H1 (cell line): ENCODE data around the gene ZFP82. TPM values are rescaled to one million over a fixed set of nuclear protein-coding genes. Genes with fewer than 3 reads are reported as not detected.

Experiments
- CTCF ChIA-PET: fragments of 300-600 bp; sonication (Branson Sonifier 250); formaldehyde crosslinking; loops from one replicate; lab custom pipeline; 2021; ENCODE audit not compliant: partially characterized antibody; lab: Charles Lee
- POLR2A ChIA-PET: fragments of 300-600 bp; sonication (Branson Sonifier 250); formaldehyde crosslinking; loops from one replicate; lab custom pipeline; 2021; ENCODE audit warnings: inconsistent platforms; ENCODE audit not compliant: partially characterized antibody; lab: Charles Lee
- DNase-seq, 2 experiments: peaks; one replicate each; pipeline versions ENCODE4 v3.0.0 to v3.0.0-alpha.2; 2010 to 2022; ENCODE audit warnings: low spot score in 2 of 2, low read depth in 1 of 2, mixed read lengths in 1 of 2
- FAIRE-seq: peaks from 2 replicates; lab custom pipeline; 2011; peaks lifted over from hg19 to GRCh38; lab: Jason Lieb, UNC
- H2AFZ ChIP-seq: 2 replicates; pipeline ENCODE4 v1.8.1; 2012; ENCODE audit warnings: low read length, inconsistent platforms
- H2AK5ac ChIP-seq: 2 replicates; pipeline ENCODE4 v1.6.1; 2013; ENCODE audit warnings: low read depth, low read length
- H2BK120ac ChIP-seq: replicated peaks from 2 replicates; pipeline ENCODE3; 2013; ENCODE audit warnings: low read depth, low read length, inconsistent platforms
- H2BK12ac ChIP-seq: 2 replicates; pipeline ENCODE4 v1.6.1; 2013; ENCODE audit warnings: low read depth, low read length
- H2BK15ac ChIP-seq: 2 replicates; pipeline ENCODE4 v1.6.1; 2013; ENCODE audit warnings: low read length
- H2BK20ac ChIP-seq: 2 replicates; pipeline ENCODE4 v1.6.1; 2013; ENCODE audit warnings: low read length
- H2BK5ac ChIP-seq: 2 replicates; pipeline ENCODE4 v1.6.1; 2013; ENCODE audit warnings: low read depth, low read length
- H3K14ac ChIP-seq: 2 replicates; pipeline ENCODE4 v1.6.1; 2013; ENCODE audit warnings: inconsistent platforms; ENCODE audit not compliant: insufficient read length
- H3K18ac ChIP-seq: 2 replicates; pipeline ENCODE4 v1.6.1; 2013; ENCODE audit warnings: low read length; ENCODE audit errors: extremely low read depth
- H3K23ac ChIP-seq: 2 replicates; pipeline ENCODE4 v1.6.1; 2013; ENCODE audit warnings: inconsistent platforms; ENCODE audit not compliant: insufficient read length
- H3K23me2 ChIP-seq: 2 replicates; pipeline ENCODE4 v1.6.1; 2013; ENCODE audit warnings: low read depth, low read length
- H3K27ac ChIP-seq: 2 replicates; pipeline ENCODE4 v1.6.1; 2011; ENCODE audit warnings: low read depth, low read length, inconsistent platforms
- H3K27me3 ChIP-seq, 4 experiments: replicated peaks in 1 of 4; 1 replicate in 1 of 4; 2 replicates in 3 of 4; pipeline versions ENCODE4 v1.6.1 to v1.8.1; 2011 to 2013; ENCODE audit warnings: low read length in 3 of 4, mild to moderate bottlenecking in 3 of 4, inconsistent platforms in 2 of 4, mixed read lengths in 2 of 4, moderate library complexity in 1 of 4; ENCODE audit not compliant: control insufficient read depth in 3 of 4, insufficient read depth in 3 of 4; ENCODE audit errors: extremely low read depth in 1 of 4
- H3K36me3 ChIP-seq, 4 experiments: 2 replicates each; pipeline versions ENCODE4 v1.6.1 to v1.8.1; 2011 to 2013; ENCODE audit warnings: mild to moderate bottlenecking in 4 of 4, low read length in 3 of 4, moderate library complexity in 2 of 4, control low read depth in 1 of 4, inconsistent platforms in 1 of 4; ENCODE audit not compliant: insufficient read depth in 4 of 4, control insufficient read depth in 2 of 4
- H3K4ac ChIP-seq: replicated peaks from 2 replicates; pipeline ENCODE3; 2013; ENCODE audit warnings: low read length, low read depth, mixed read lengths, inconsistent platforms; ENCODE audit not compliant: insufficient read length
- H3K4me1 ChIP-seq, 4 experiments: replicated peaks in 1 of 4; 1 replicate in 1 of 4; 2 replicates in 3 of 4; pipeline versions ENCODE4 v1.6.1 to v1.8.1; 2011 to 2013; ENCODE audit warnings: low read length in 3 of 4, inconsistent platforms in 2 of 4, mixed read lengths in 1 of 4; ENCODE audit not compliant: insufficient read depth in 4 of 4, control insufficient read depth in 3 of 4
- H3K4me2 ChIP-seq, 2 experiments: 2 replicates each; pipeline versions ENCODE4 v1.6.1 to v1.8.1; 2011 to 2013; ENCODE audit warnings: low read depth in 2 of 2, low read length in 2 of 2, control low read depth in 1 of 2, inconsistent platforms in 1 of 2, mild to moderate bottlenecking in 1 of 2; ENCODE audit not compliant: insufficient read depth in 1 of 2
- H3K4me3 ChIP-seq, 4 experiments: fragments of 200-600, 300-600 bp in 1 of 4; sonication (generic), shearing (Covaris generic), sonication (Bioruptor Twin) in 1 of 4; 2 replicates each; pipeline versions ENCODE4 v1.5.1 to v1.8.1; 2011 to 2016; ENCODE audit warnings: low read length in 4 of 4, low read depth in 3 of 4, control low read depth in 2 of 4, inconsistent platforms in 2 of 4, mild to moderate bottlenecking in 2 of 4, mixed read lengths in 1 of 4, moderate library complexity in 1 of 4; ENCODE audit not compliant: insufficient read depth in 2 of 4; ENCODE audit errors: extremely low read depth in 1 of 4
- H3K56ac ChIP-seq: replicated peaks from 2 replicates; pipeline ENCODE3; 2013; ENCODE audit warnings: low read depth, mild to moderate bottlenecking, mixed read lengths, low read length, inconsistent platforms; ENCODE audit not compliant: insufficient read length
- H3K79me1 ChIP-seq: 2 replicates; pipeline ENCODE4 v1.6.1; 2013; ENCODE audit warnings: low read depth, low read length, control low read depth
- H3K79me2 ChIP-seq, 2 experiments: 2 replicates each; pipeline versions ENCODE4 v1.6.1 to v1.8.1; 2012 to 2013; ENCODE audit warnings: low read length in 2 of 2, mild to moderate bottlenecking in 2 of 2, inconsistent platforms in 1 of 2; ENCODE audit not compliant: insufficient read depth in 2 of 2, control insufficient read depth in 1 of 2
- H3K9ac ChIP-seq, 4 experiments: replicated peaks in 1 of 4; 1 replicate in 1 of 4; 2 replicates in 3 of 4; pipeline versions ENCODE4 v1.6.1 to v1.8.1; 2011 to 2013; ENCODE audit warnings: low read depth in 3 of 4, low read length in 3 of 4, control low read depth in 2 of 4, mild to moderate bottlenecking in 2 of 4, moderate library complexity in 2 of 4, inconsistent platforms in 1 of 4; ENCODE audit errors: extremely low read depth in 1 of 4
- H3K9me3 ChIP-seq, 2 experiments: 2 replicates each; pipeline versions ENCODE4 v1.6.1 to v1.8.1; 2012 to 2013; ENCODE audit warnings: mild to moderate bottlenecking in 2 of 2, moderate library complexity in 2 of 2, control low read depth in 1 of 2, inconsistent platforms in 1 of 2, low read depth in 1 of 2, low read length in 1 of 2, mixed read lengths in 1 of 2; ENCODE audit not compliant: insufficient read depth in 2 of 2
- H4K20me1 ChIP-seq, 2 experiments: replicated peaks in 1 of 2; 2 replicates each; pipeline versions ENCODE3 to v1.8.1; 2011 to 2013; ENCODE audit warnings: inconsistent platforms in 2 of 2, low read length in 2 of 2, mild to moderate bottlenecking in 1 of 2; ENCODE audit not compliant: insufficient read depth in 2 of 2, control insufficient read depth in 1 of 2
- H4K5ac ChIP-seq: 2 replicates; pipeline ENCODE4 v1.6.1; 2013; ENCODE audit warnings: low read length, low read depth, mixed read lengths, inconsistent platforms; ENCODE audit not compliant: insufficient read length
- H4K8ac ChIP-seq: 2 replicates; pipeline ENCODE4 v1.8.0; 2013; ENCODE audit warnings: mild to moderate bottlenecking, moderate library complexity, low read length, inconsistent platforms; ENCODE audit not compliant: insufficient read depth; ENCODE audit errors: extremely low read depth
- H4K91ac ChIP-seq: replicated peaks from 2 replicates; pipeline ENCODE3; 2013; ENCODE audit warnings: low read length, mixed read lengths, inconsistent platforms; ENCODE audit not compliant: insufficient read length
- NANOG ChIP-seq: IDR thresholded peaks from 2 replicates; pipeline ENCODE4 v1.6.1; 2011; ENCODE audit warnings: low read length, low read depth, mild to moderate bottlenecking, inconsistent platforms; ENCODE audit not compliant: insufficient read depth, poor library complexity, severe bottlenecking
- ZNF274 ChIP-seq: IDR thresholded peaks from 2 replicates; pipeline ENCODE4 v1.7.0; 2012; ENCODE audit warnings: low read length, borderline replicate concordance; ENCODE audit errors: extremely low read depth
- WGBS, 2 experiments: shearing (Covaris generic) in 1 of 2; methylation state at CpG; one replicate each; pipeline versions ENCODE4 v1.1.6 to v1.1.7; 2013 to 2015; ENCODE audit warnings: low lambda C conversion rate in 2 of 2, mixed read lengths in 2 of 2, inconsistent platforms in 1 of 2, low coverage in 1 of 2, missing lambda C conversion rate in 1 of 2; ENCODE audit not compliant: insufficient replicate concordance in 2 of 2, insufficient coverage in 1 of 2, insufficient read length in 1 of 2; ENCODE audit errors: extremely low coverage in 1 of 2, missing lambda C conversion rate in 1 of 2; 5-methylcytosine and 5-hydroxymethylcytosine counted together
- polyA plus RNA-seq, 7 experiments: library from polyadenylated mRNA; depleted of rRNA in 3 of 7; stranded (reverse) in 5 of 7; unstranded in 2 of 7; fragments of >200 nt in 5 of 7; fragments of 200-250 nt in 2 of 7; gene quantifications; 1 replicate in 5 of 7; 2 replicates in 1 of 7; 4 replicates in 1 of 7; pipeline versions ENCODE4 v1.2.1 to v1.2.3, GENCODE V29; 2011 to 2013; ENCODE audit warnings: missing spikeins in 2 of 7, mixed read lengths in 2 of 7
- total RNA-seq: library from RNA; stranded (reverse); fragmentation: NEBNext Ultra II Directional; extraction: Animal tissue kit (Norgen Biotek cat#: 25700); gene quantifications from 2 replicates; pipeline ENCODE4 v1.2.1, GENCODE V29; 2021

Gene ZFP82
- total and polyA plus RNA-seq, 2 of the 8 experiments (the other 6 are each of a cell fraction or from before 2014, with no cell fraction given): 4.8 to 16.5 TPM

DNA sequence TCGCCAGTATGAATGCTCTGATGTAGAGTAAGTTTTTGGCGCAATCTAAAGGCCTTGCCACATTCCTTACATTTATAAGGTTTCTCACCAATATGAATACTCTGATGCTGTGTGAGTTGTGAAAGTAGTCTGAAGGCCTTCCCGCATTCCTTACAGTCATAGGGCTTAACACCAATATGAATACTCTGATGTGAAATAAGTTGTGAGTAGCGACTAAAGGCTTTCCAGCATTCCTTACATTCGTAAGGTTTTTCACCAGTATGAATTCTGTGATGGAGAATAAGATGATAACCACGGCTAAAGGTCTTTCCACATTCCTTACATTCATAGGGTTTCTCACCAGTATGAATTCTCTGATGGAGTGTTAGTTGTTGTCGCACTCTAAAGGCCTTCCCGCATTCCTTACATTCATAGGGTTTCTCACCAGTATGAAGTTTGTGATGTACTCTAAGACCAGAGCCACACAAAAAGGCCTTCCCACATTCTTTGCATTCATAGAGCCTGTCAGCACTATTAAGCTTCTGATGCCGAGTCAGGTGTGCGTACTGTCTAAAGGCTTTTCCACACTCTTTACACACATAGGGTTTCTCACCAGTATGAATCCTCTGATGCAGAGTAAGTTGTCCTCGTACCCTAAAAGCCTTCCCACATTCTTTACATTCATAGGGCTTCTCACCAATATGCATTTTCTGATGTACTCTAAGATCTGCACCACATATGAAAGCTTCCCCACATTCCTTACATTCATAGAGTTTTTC is 25.3 kb downstream of the ZFP82 start:
- no peaks in the 10 kb centered on the region for H3K4me1 ChIP-seq
- H3K4me2 ChIP-seq: no peak overlapping the region
- no peak overlapping the region for H3K23ac ChIP-seq
- no peak overlapping the region for H3K9ac ChIP-seq
- H2AFZ ChIP-seq: no peak overlapping the region
- peaks cover 9 to 74% (median 41%) of the 10 kb centered on the region in 4 experiments for H3K36me3 ChIP-seq
- 0 out of 8 replicates have a peak overlapping the region, but pooled peaks of 1 of the 4 experiments have one; percentile 13 for H3K4me3 ChIP-seq
- no peak overlapping the region for H3K4ac ChIP-seq
- no peak overlapping the region for H3K18ac ChIP-seq
- H2BK12ac ChIP-seq: no peak overlapping the region
- POLR2A ChIA-PET: interaction anchor here (0.6 to 2.4 kb wide), 2 partner anchors 14 to 185 kb away, joined by 4 to 7 read pairs; partner anchors contain the start of gene ZFP14
- no peaks in the 10 kb centered on the region; the same call in 1 of the 2 replicates for H3K23me2 ChIP-seq
- 95% methylated on average over 11 of the region's 11 CpGs; no CpG with 5 or more reads in 1 of the 2 experiments for WGBS, 2 experiments
- DNase-seq: no peak
- no peak overlapping the region for H2BK5ac ChIP-seq
- TF ChIP-seq ZNF274 (peak; percentile 93), NANOG (no peak)
- TF ChIP-seq, all 59 proteins: peak for 1
- H4K8ac ChIP-seq: no peak overlapping the region
- no peak overlapping the region for H2BK15ac ChIP-seq
- H3K56ac ChIP-seq: no peak overlapping the region
- CTCF ChIA-PET: no interaction called here
- no peak overlapping the region for H2BK20ac ChIP-seq
- H2AK5ac ChIP-seq: no peak overlapping the region
- H3K9me3 ChIP-seq: peaks cover 58 to 66% of the 10 kb centered on the region in 2 experiments
- no peak overlapping the region for H4K91ac ChIP-seq
- no peaks in the 10 kb centered on the region for H3K79me1 ChIP-seq
- no peak overlapping the region for H3K27ac ChIP-seq
- FAIRE-seq: no peak
- H3K79me2 ChIP-seq: no peaks in the 10 kb centered on the region
- H2BK120ac ChIP-seq: no peak overlapping the region
- no peaks in the 10 kb centered on the region for H3K27me3 ChIP-seq
- H4K20me1 ChIP-seq: no peaks in the 10 kb centered on the region
- no peak overlapping the region for H3K14ac ChIP-seq
- H4K5ac ChIP-seq: no peak overlapping the region
